ENCODE results near the gene CACNA1B. TPM values are rescaled to one million over a fixed set of nuclear protein-coding genes. Genes with fewer than 3 reads are reported as not detected.

CACNA1B gene
- total and polyA plus RNA-seq, 2 of the 4 experiments (the other 2 are of a cell fraction), result 0.02 TPM; not detected in 1

DNA sequence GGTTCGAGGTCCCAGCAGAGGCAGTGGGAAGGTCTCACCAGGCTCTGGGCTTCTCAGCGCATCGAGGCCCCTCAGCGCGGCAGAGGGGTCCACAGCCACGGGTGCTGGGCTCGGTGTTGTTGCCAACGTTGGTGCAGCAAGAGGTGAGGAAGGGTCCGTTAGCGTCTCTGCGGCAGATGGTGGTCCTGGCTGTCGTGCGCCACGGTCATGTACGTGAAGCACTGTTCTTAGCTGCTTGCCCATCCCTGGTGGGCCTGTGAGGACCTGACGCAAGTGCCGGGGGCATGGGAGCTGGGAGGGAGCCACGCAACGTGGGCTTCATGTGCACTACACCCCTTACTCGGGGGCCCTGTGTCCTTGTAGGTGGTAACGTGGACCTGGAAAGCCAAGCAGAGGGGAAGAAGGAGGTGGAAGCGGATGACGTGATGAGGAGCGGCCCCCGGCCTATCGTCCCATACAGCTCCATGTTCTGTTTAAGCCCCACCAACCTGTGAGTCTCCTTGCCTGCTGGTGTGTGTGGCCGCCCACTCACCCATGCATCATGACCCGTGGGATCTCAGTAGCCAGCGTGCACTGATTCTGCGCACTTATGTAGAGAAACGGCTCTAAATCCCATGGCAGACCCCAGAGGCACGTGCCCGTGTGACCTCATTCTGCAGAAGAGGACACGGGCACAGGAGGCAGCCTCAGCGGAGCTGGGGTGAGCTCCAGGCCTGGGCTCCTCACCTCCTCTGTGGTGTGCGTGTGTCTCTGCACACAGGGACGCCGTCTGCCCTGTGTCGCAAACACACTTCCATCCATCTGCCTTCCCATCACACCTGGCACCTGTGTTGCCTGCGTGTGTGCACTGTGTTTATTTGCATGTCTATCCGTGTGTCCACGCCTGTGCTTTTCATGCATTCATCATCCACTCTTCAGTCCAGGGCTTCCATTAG, 166.1 kb downstream of the CACNA1B start:
- H3K9ac ChIP-seq (ENCODE audit: low read depth, low read length), result no peak overlapping the region
- 80% methylated on average over 30 of the region's 42 CpGs; no CpG with 5 or more reads in 1 of the 2 experiments for WGBS, 2 experiments (ENCODE audit: extremely low coverage in 2 of 2, insufficient read length in 1 of 2)
- no peak overlapping the region for H3K4me2 ChIP-seq (ENCODE audit: low read depth, low read length)
- in situ Hi-C loops (cut with MboI; ENCODE audit: low sequenced_read_pairs), result no loop called here
- no peak overlapping the region for H3K56ac ChIP-seq (ENCODE audit: extremely low read depth, insufficient read depth, low read length)
- intact Hi-C loops (cut with micrococcal nuclease), result no loop called here
- H3K18ac ChIP-seq (ENCODE audit: low read depth, low read length), result no peak overlapping the region
- H3K27ac ChIP-seq (ENCODE audit: insufficient read depth, low read length), result no peak overlapping the region
- DNase-seq, result no peak
- no peaks in the 10 kb centered on the region for H3K36me3 ChIP-seq (ENCODE audit: control insufficient read depth, insufficient read depth, low read length)
- peaks cover 56% of the 10 kb centered on the region for H3K9me3 ChIP-seq (ENCODE audit: control insufficient read depth, insufficient read depth, low read length)
- dilution Hi-C loops (cut with HindIII; ENCODE audit: low sequenced_read_pairs, unreplicated experiment), result no loop called here
- no peak overlapping the region for H4K91ac ChIP-seq (ENCODE audit: insufficient read depth, low read depth, low read length)
- no peaks in the 10 kb centered on the region for H3K9me1 ChIP-seq (ENCODE audit: insufficient read depth, low read length)
- no peak for TF ChIP-seq CEBPB (IDR thresholded peaks at IDR 0.05; ENCODE audit: low read depth, low read length)
- TF ChIP-seq RAD21 (IDR thresholded peaks at IDR 0.05; ENCODE audit: low read length), result no peak
- no peak overlapping the region for H2BK15ac ChIP-seq (ENCODE audit: low read depth, low read length)
- no peak overlapping the region for H4K8ac ChIP-seq (ENCODE audit: low read depth in 2 of 2, low read length in 2 of 2)
- H4K20me1 ChIP-seq (ENCODE audit: insufficient read depth, low read length), result no peaks in the 10 kb centered on the region
- no peaks in the 10 kb centered on the region for H3K27me3 ChIP-seq (ENCODE audit: control insufficient read depth, insufficient read depth, low read length)
- no peak overlapping the region for H3K4ac ChIP-seq (ENCODE audit: low read depth, low read length)
- H3K79me1 ChIP-seq (ENCODE audit: low read depth in 1 of 2, low read length in 2 of 2), result no peaks in the 10 kb centered on the region
- peak overlapping the region; percentile 43 for H2AFZ ChIP-seq (replicated peaks; ENCODE audit: low read length, poor library complexity)
- ATAC-seq (ENCODE audit: low read depth), result no peak
- CTCF ChIA-PET, result no interaction called here
- no peak overlapping the region for H2BK20ac ChIP-seq (ENCODE audit: low read depth, low read length)
- H2BK5ac ChIP-seq (ENCODE audit: low read depth, low read length, poor library complexity, severe bottlenecking), result no peak overlapping the region
- H2AK5ac ChIP-seq (ENCODE audit: low read depth, low read length), result no peak overlapping the region
- H2BK120ac ChIP-seq (ENCODE audit: low read depth, low read length), result no peak overlapping the region
- H3K4me3 ChIP-seq (ENCODE audit: insufficient read depth, low read depth, low read length), result no peak overlapping the region
- no peak overlapping the region for H3K14ac ChIP-seq (replicated peaks; ENCODE audit: low read depth, low read length)
- no peaks in the 10 kb centered on the region for H3K4me1 ChIP-seq (ENCODE audit: control insufficient read depth, insufficient read depth, low read length)
- H2AK9ac ChIP-seq (replicated peaks; ENCODE audit: low read depth, low read length, poor library complexity), result no peak overlapping the region
- POLR2A ChIA-PET (ENCODE audit: unreplicated experiment), result no interaction called here
- no peak overlapping the region for H4K5ac ChIP-seq (ENCODE audit: low read depth, low read length)
- no TSS peak for BruUV-seq (replicated peaks)
- no peak overlapping the region for H3K23ac ChIP-seq (ENCODE audit: low read depth, low read length)

Data from IMR-90 (cell line).